Suppressor macrophage (primary cell): Measurements from ENCODE around the gene HES6.

Source experiments
- DNase-seq, 4 experiments: peaks; one replicate each; pipeline ENCODE4 v3.0.0-alpha.2; 2020 to 2022

Gene HES6

GRCh38 chr2:238233625-238234024 is 6.2 kb downstream of the HES6 start:
- no peak for DNase-seq

GRCh38 chr2:238231809-238232208 is 8.0 kb downstream of the HES6 start:
- no peak for DNase-seq

GRCh38 chr2:238231251-238231793 is 8.5 kb downstream of the HES6 start:
- DNase-seq: peak; percentile 85 to 91 (median 88)

- no peak for DNase-seq
Measured at GRCh38 chr2:238230699-238231098, 9.1 kb downstream of the HES6 start.

- DNase-seq: no peak
Measured at GRCh38 chr2:238228700-238229099, 11.1 kb downstream of the HES6 start.

GRCh38 chr2:238227587-238228032 is 12.2 kb downstream of the HES6 start:
- no peak for DNase-seq

- no peak for DNase-seq
Measured at GRCh38 chr2:238226698-238227586, 12.9 kb downstream of the HES6 start.

GRCh38 chr2:238225911-238226697 is 13.7 kb downstream of the HES6 start:
- DNase-seq: no peak

- DNase-seq: no peak
Measured at GRCh38 chr2:238225121-238225520, 14.7 kb downstream of the HES6 start.

GRCh38 chr2:238224356-238225035 is 15.3 kb downstream of the HES6 start:
- no peak for DNase-seq

GRCh38 chr2:238220892-238221521 is 18.8 kb downstream of the HES6 start:
- DNase-seq: peak in 1 of 4 experiments; percentile 16

- DNase-seq: no peak
Measured at GRCh38 chr2:238220274-238220891, 19.5 kb downstream of the HES6 start.

GRCh38 chr2:238216651-238217184 is 23.1 kb downstream of the HES6 start:
- no peak for DNase-seq

GRCh38 chr2:238207006-238207405 is 32.8 kb downstream of the HES6 start:
- DNase-seq: no peak

GRCh38 chr2:238203973-238204683 is 35.7 kb downstream of the HES6 start:
- peak in 2 of 4 experiments; percentile 14 to 29 for DNase-seq

- peak; percentile 93 to 97 (median 96) for DNase-seq
Measured at GRCh38 chr2:238203094-238203972, 36.5 kb downstream of the HES6 start, which contains the start of gene ILKAP. ILKAP (minus strand) TSS chr2:238203695; CDS start chr2:238203553, 142 bp downstream.

- DNase-seq: peak in 1 of 4 experiments; percentile 16
Measured at GRCh38 chr2:238202326-238203093, 37.3 kb downstream of the HES6 start.

GRCh38 chr2:238190445-238190844 is 49.4 kb downstream of the HES6 start:
- DNase-seq: no peak
